KMS-11 (cell line): ENCODE data around the gene GRID2.

Source experiments
- H2AFZ ChIP-seq: fragments of 200-600 bp; sonication (generic); 2 replicates; pipeline ENCODE4 v1.6.1; 2016; ENCODE audit warnings: antibody characterized with exemption, mixed run types, low read depth
- H3K27ac ChIP-seq: fragments of 200-600 bp; sonication (generic); 2 replicates; pipeline ENCODE4 v1.6.1; 2016; ENCODE audit warnings: mild to moderate bottlenecking, mixed run types
- H3K27me3 ChIP-seq: fragments of 200-600 bp; sonication (generic); 2 replicates; pipeline ENCODE4 v1.6.1; 2017; ENCODE audit warnings: mild to moderate bottlenecking, low read depth, mixed run types, moderate library complexity; ENCODE audit not compliant: insufficient read depth
- H3K36me3 ChIP-seq: fragments of 200-600 bp; sonication (generic); 2 replicates; pipeline ENCODE4 v1.6.1; 2017; ENCODE audit warnings: mild to moderate bottlenecking, mixed run types; ENCODE audit not compliant: insufficient read depth
- H3K4me1 ChIP-seq: fragments of 200-600 bp; sonication (generic); 2 replicates; pipeline ENCODE4 v1.6.1; 2016; ENCODE audit warnings: mild to moderate bottlenecking, low read depth, mixed run types; ENCODE audit not compliant: poor library complexity, severe bottlenecking
- H3K4me2 ChIP-seq: fragments of 200-600 bp; sonication (generic); 2 replicates; pipeline ENCODE4 v1.7.0; 2016; ENCODE audit warnings: mild to moderate bottlenecking, mixed run types
- H3K4me3 ChIP-seq: fragments of 200-600 bp; sonication (generic); IDR thresholded peaks from 2 replicates; pipeline ENCODE4 v1.6.1; 2017; ENCODE audit warnings: low read depth, low read length, mixed read lengths; ENCODE audit not compliant: insufficient read depth
- H3K79me2 ChIP-seq: fragments of 200-600 bp; sonication (generic); 2 replicates; pipeline ENCODE4 v1.6.1; 2016; ENCODE audit warnings: low read depth, mixed run types; ENCODE audit not compliant: insufficient read depth
- H3K9ac ChIP-seq: fragments of 200-600 bp; sonication (generic); 2 replicates; pipeline ENCODE4 v1.6.1; 2016; ENCODE audit warnings: mild to moderate bottlenecking, mixed run types
- H4K20me1 ChIP-seq: fragments of 200-600 bp; sonication (generic); 2 replicates; pipeline ENCODE4 v1.6.1; 2016; ENCODE audit warnings: mild to moderate bottlenecking, mixed run types; ENCODE audit not compliant: insufficient read depth
- TF ChIP-seq, protein P1 (sequence below): fragments of 200-600 bp; sonication (generic); conservative IDR thresholded peaks from 2 replicates; pipeline ENCODE4 v1.6.1; 2017; ENCODE audit warnings: low read depth, mild to moderate bottlenecking, antibody characterized with exemption, low read length, moderate library complexity, mixed read lengths

The GRID2 gene

DNA sequence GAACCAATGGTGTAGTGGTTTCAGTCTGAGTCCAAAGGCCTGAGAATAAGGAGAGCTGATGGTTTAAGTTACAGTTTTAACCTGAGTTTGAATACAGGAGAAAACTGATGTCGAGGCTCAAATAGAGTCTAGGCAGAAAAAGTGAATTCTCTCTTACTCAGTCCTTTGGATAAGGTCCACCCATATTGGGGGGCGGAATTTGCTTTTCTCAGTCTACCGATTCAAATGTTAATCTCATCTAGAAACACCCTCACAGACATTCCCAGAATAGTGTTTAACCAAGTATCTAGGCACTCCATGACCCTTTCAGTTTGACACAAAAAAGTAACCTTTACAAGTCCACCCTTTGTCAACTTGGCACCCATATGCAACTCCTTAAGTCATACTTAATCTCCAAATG is 216.0 kb downstream of the GRID2 start:
- Histone ChIP-seq H3K9ac (no peak overlapping the region), H3K27me3 (no peaks in the 10 kb centered on the region), H3K4me1 (no peaks in the 10 kb centered on the region), H4K20me1 (no peaks in the 10 kb centered on the region), H3K36me3 (no peaks in the 10 kb centered on the region; the same call in 1 of the 2 replicates), H3K79me2 (no peaks in the 10 kb centered on the region), H3K27ac (no peak overlapping the region), H3K4me3 (no peak overlapping the region), H2AFZ (no peak overlapping the region), H3K4me2 (no peak overlapping the region)
- TF ChIP-seq, protein P1, sequence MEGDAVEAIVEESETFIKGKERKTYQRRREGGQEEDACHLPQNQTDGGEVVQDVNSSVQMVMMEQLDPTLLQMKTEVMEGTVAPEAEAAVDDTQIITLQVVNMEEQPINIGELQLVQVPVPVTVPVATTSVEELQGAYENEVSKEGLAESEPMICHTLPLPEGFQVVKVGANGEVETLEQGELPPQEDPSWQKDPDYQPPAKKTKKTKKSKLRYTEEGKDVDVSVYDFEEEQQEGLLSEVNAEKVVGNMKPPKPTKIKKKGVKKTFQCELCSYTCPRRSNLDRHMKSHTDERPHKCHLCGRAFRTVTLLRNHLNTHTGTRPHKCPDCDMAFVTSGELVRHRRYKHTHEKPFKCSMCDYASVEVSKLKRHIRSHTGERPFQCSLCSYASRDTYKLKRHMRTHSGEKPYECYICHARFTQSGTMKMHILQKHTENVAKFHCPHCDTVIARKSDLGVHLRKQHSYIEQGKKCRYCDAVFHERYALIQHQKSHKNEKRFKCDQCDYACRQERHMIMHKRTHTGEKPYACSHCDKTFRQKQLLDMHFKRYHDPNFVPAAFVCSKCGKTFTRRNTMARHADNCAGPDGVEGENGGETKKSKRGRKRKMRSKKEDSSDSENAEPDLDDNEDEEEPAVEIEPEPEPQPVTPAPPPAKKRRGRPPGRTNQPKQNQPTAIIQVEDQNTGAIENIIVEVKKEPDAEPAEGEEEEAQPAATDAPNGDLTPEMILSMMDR, result no peak

DNA sequence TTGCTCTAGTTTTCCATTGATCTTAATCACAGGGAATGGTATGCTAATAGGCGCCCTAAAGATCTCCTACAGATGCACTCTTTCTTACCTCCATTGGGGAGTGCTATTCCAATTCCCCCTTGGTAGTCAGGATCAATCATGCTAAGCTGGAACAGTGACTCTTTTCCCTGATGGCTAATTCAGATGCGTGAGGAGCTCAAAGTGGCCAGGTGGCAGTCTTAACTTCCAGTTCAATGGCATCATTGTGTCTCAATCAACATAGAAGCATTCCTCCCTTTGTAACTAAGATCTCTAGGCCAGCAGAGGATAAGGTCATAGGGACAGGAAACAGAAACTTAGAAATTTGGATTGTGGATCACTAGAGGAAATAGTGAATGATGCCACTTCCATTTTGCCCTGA is 216.8 kb downstream of the GRID2 start:
- H3K4me3 ChIP-seq, result no peak overlapping the region
- no peaks in the 10 kb centered on the region for H3K79me2 ChIP-seq
- no peaks in the 10 kb centered on the region for H3K4me1 ChIP-seq
- H3K27ac ChIP-seq, result no peak overlapping the region
- H3K36me3 ChIP-seq, result no peaks in the 10 kb centered on the region; the same call in 1 of the 2 replicates
- no peaks in the 10 kb centered on the region for H4K20me1 ChIP-seq
- H3K9ac ChIP-seq, result no peak overlapping the region
- no peak overlapping the region for H2AFZ ChIP-seq
- no peaks in the 10 kb centered on the region for H3K27me3 ChIP-seq
- no peak overlapping the region for H3K4me2 ChIP-seq
- TF ChIP-seq, protein P1, result no peak

DNA sequence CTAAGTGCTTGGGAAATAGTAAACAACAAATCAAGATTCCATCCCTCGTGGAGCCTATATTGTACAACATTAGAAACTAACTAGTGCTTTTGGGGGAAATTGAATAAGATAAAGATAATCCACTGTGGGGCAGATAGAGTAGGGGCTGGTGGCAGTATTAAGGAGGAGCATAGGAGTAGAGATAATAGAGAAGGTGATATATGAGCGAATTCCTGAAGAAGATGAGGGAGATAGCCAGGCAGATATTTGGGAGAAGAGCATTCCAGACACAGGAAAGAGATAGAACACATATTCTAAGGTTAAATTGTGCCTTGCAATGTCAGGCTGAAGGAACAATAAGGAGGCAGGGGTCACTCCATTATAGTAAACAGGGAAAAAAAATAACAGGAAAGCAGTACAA is 218.2 kb downstream of the GRID2 start:
- TF ChIP-seq, protein P1, result no peak
- H3K4me1 ChIP-seq, result no peaks in the 10 kb centered on the region
- no peaks in the 10 kb centered on the region for H3K79me2 ChIP-seq
- no peaks in the 10 kb centered on the region for H3K27me3 ChIP-seq
- no peak overlapping the region for H2AFZ ChIP-seq
- H3K9ac ChIP-seq, result no peak overlapping the region
- H4K20me1 ChIP-seq, result no peaks in the 10 kb centered on the region
- H3K4me3 ChIP-seq, result no peak overlapping the region
- H3K36me3 ChIP-seq, result no peaks in the 10 kb centered on the region; the same call in 1 of the 2 replicates
- H3K4me2 ChIP-seq, result no peak overlapping the region
- no peak overlapping the region for H3K27ac ChIP-seq

DNA sequence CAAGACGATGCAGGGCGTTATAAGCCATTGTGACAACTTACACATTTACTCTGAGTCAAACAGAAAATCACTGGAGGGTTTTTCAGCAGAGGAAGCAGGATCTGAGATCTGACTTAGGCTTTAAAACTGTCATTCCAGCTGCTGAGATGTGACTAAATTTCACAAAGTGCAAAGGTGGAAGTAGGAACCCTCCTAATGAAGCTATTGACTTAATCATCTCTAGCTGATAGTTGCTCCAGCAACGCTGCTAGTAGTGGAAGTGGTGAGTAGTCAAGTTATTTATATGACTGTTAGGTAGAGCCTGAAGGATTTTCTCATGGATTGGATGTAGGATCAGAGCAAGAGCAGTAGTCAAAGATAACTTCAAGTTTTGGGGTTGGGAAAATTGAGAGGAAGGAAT is 218.6 kb downstream of the GRID2 start:
- TF ChIP-seq, protein P1, result no peak
- no peaks in the 10 kb centered on the region; the same call in 1 of the 2 replicates for H3K36me3 ChIP-seq
- H3K79me2 ChIP-seq, result no peaks in the 10 kb centered on the region
- no peak overlapping the region for H3K27ac ChIP-seq
- H3K9ac ChIP-seq, result no peak overlapping the region
- H2AFZ ChIP-seq, result no peak overlapping the region
- no peaks in the 10 kb centered on the region for H4K20me1 ChIP-seq
- H3K4me3 ChIP-seq, result no peak overlapping the region
- no peaks in the 10 kb centered on the region for H3K27me3 ChIP-seq
- H3K4me1 ChIP-seq, result no peaks in the 10 kb centered on the region
- no peak overlapping the region for H3K4me2 ChIP-seq
